Calu3 (cell line): Measurements from ENCODE around the gene DEAF1. TPM values are rescaled to one million over a fixed set of nuclear protein-coding genes. Genes with fewer than 3 reads are reported as not detected.

Source experiments
- BruUV-seq: library from RNA; stranded (reverse); fragments of 400-500 nt; replicated peaks from 2 replicates; lab custom pipeline; 2021; lab: Mats Ljungman, UMichigan
- CTCF ChIA-PET: fragments of 300-600 bp; sonication (Branson Sonifier 250); formaldehyde crosslinking; loops from one replicate; lab custom pipeline; 2022; ENCODE audit warnings: antibody characterized with exemption; lab: Charles Lee
- DNase-seq: peaks from one replicate; pipeline ENCODE4 v3.0.0; 2022
- H3K27ac Mint-ChIP-seq: one replicate; pipeline ENCODE4 v1.8.0; 2022; ENCODE audit warnings: mixed read lengths; ENCODE audit not compliant: unreplicated experiment
- H3K27me3 Mint-ChIP-seq: one replicate; pipeline ENCODE4 v1.8.0; 2022; ENCODE audit warnings: mixed read lengths; ENCODE audit not compliant: unreplicated experiment
- H3K36me3 Mint-ChIP-seq: one replicate; pipeline ENCODE4 v1.8.0; 2022; ENCODE audit warnings: mild to moderate bottlenecking, moderate library complexity, mixed read lengths; ENCODE audit not compliant: insufficient read depth, unreplicated experiment
- H3K4me1 Mint-ChIP-seq: one replicate; pipeline ENCODE4 v1.8.0; 2022; ENCODE audit warnings: mild to moderate bottlenecking, low read depth, mixed read lengths; ENCODE audit not compliant: unreplicated experiment
- H3K4me3 Mint-ChIP-seq: one replicate; pipeline ENCODE4 v1.8.0; 2022; ENCODE audit warnings: mild to moderate bottlenecking, low read depth, moderate library complexity, mixed read lengths; ENCODE audit not compliant: unreplicated experiment
- H3K9me3 Mint-ChIP-seq: one replicate; pipeline ENCODE4 v1.8.0; 2022; ENCODE audit warnings: low read depth, mixed read lengths; ENCODE audit not compliant: unreplicated experiment
- CTCF ChIP-seq: fragments of 200-600 bp; IDR thresholded peaks from one replicate; pipeline ENCODE4 v1.8.0; 2022; ENCODE audit warnings: antibody characterized with exemption; ENCODE audit not compliant: unreplicated experiment
- intact Hi-C: fragments of 100-400 bp; cut with micrococcal nuclease; formaldehyde crosslinking; loops from one replicate; pipeline ENCODE4 v1.10.0; 2022; ENCODE audit not compliant: unreplicated experiment
- total RNA-seq: library from RNA; stranded (reverse); gene quantifications from 2 replicates; pipeline ENCODE4 v1.2.3, GENCODE V29; 2022

The DEAF1 gene
- total RNA-seq, 1 experiment from 2014 or later, result 57.0 TPM

- no peak for DNase-seq
- no TSS peak for BruUV-seq
- intact Hi-C loops, result no loop called here
- no peak for TF ChIP-seq CTCF
- Mint-ChIP-seq H3K27me3 (no peaks in the 10 kb centered on the region), H3K27ac (no peak overlapping the region), H3K9me3 (no peaks in the 10 kb centered on the region), H3K4me1 (no peaks in the 10 kb centered on the region), H3K36me3 (peaks cover 34% of the 10 kb centered on the region), H3K4me3 (no peak overlapping the region)
- CTCF ChIA-PET, result no interaction called here
Measured at GRCh38 chr11:635945-636510, 59.0 kb downstream of the DEAF1 start.

GRCh38 chr11:630871-631270, 64.2 kb downstream of the DEAF1 start:
- no TSS peak for BruUV-seq
- TF ChIP-seq CTCF, result no peak
- H3K4me1 Mint-ChIP-seq, result no peaks in the 10 kb centered on the region
- H3K36me3 Mint-ChIP-seq, result peaks cover 15% of the 10 kb centered on the region
- no peaks in the 10 kb centered on the region for H3K27me3 Mint-ChIP-seq
- no peak overlapping the region for H3K27ac Mint-ChIP-seq
- no peak overlapping the region for H3K4me3 Mint-ChIP-seq
- intact Hi-C loops, result no loop called here
- peaks cover 4% of the 10 kb centered on the region for H3K9me3 Mint-ChIP-seq
- CTCF ChIA-PET, result no interaction called here
- DNase-seq, result no peak

- Mint-ChIP-seq H3K9me3 (peaks cover 4% of the 10 kb centered on the region), H3K4me3 (no peak overlapping the region), H3K27ac (no peak overlapping the region), H3K27me3 (no peaks in the 10 kb centered on the region), H3K4me1 (no peaks in the 10 kb centered on the region), H3K36me3 (peaks cover 19% of the 10 kb centered on the region)
- CTCF ChIA-PET, result no interaction called here
- DNase-seq, result no peak
- no TSS peak for BruUV-seq
- intact Hi-C loops, result no loop called here
- TF ChIP-seq CTCF, result no peak
Measured at GRCh38 chr11:629237-629583, 65.8 kb downstream of the DEAF1 start.

GRCh38 chr11:628056-628455, 67.0 kb downstream of the DEAF1 start:
- BruUV-seq, result no TSS peak
- Mint-ChIP-seq H3K9me3 (peaks cover 4% of the 10 kb centered on the region), H3K4me3 (no peak overlapping the region), H3K27ac (no peak overlapping the region), H3K36me3 (peaks cover 30% of the 10 kb centered on the region), H3K27me3 (no peaks in the 10 kb centered on the region), H3K4me1 (peaks cover 9% of the 10 kb centered on the region)
- intact Hi-C loops, result no loop called here
- CTCF ChIA-PET, result no interaction called here
- no peak for DNase-seq
- TF ChIP-seq CTCF, result no peak
